ENCODE results near the gene UBE3C. TPM values are rescaled to one million over a fixed set of nuclear protein-coding genes. Genes with fewer than 3 reads are reported as not detected.

The UBE3C gene
- total and polyA plus RNA-seq, 2 experiments from 2014 or later, result 30.8 to 92.7 TPM

DNA sequence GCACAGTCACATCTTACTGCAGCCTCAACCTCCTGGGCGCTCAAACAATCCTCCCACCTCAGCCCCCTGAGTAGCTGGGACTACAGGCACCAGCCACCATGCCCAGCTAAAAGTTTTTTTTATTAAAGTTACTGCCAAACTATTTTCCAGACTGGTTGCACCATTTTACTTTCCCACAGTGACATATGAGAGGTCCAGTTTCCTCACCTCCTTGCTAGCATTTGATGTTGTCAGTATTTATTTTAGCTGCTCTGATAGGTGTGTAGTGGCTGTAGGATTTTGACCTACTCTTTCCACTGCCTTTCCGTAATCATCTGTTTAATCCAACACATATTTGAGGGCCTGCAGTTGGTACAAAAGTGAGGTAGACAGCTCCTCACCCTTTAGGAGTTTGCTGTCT lies 5.4 kb upstream of the UBE3C start:
- in situ Hi-C loops (cut with MboI), result no loop called here
- TF ChIP-seq EZH2phosphoT487 (IDR thresholded peaks at IDR 0.05; ENCODE audit: insufficient read depth, low read depth), result no peak
- TF ChIP-seq EZH2 (IDR thresholded peaks at IDR 0.05; ENCODE audit: insufficient read depth, poor library complexity, severe bottlenecking), result no peak
- Histone ChIP-seq H3K27ac (no peak overlapping the region), H3K4me2 (ENCODE audit: unreplicated experiment) (no peak overlapping the region), H3K9me3 (ENCODE audit: low read depth) (no peaks in the 10 kb centered on the region), H3K4me3 (no peak overlapping the region), H2AFZ (no peak overlapping the region), H4K20me1 (ENCODE audit: insufficient read depth) (no peaks in the 10 kb centered on the region), H3F3A (ENCODE audit: insufficient read depth) (peaks cover 6% of the 10 kb centered on the region), H3K79me2 (ENCODE audit: insufficient read depth) (no peaks in the 10 kb centered on the region), H3K36me3 (ENCODE audit: low read depth) (no peaks in the 10 kb centered on the region), H3K9me2 (ENCODE audit: insufficient read depth) (no peaks in the 10 kb centered on the region), H3K4me1 (ENCODE audit: insufficient read depth) (0 out of 2 replicates have a peak, but pooled peaks cover 7% of the 10 kb centered on the region), H3K27me3 (replicated peaks; ENCODE audit: insufficient read depth) (peaks cover 4% of the 10 kb centered on the region; the same call in 1 of the 2 replicates), H3K9ac (no peak overlapping the region)
- no peak for DNase-seq
- WGBS, 2 experiments (ENCODE audit: low coverage in 1 of 2, low lambda C conversion rate in 2 of 2, missing lambda C conversion rate in 2 of 2), result 25 to 38% methylated on average over 2 of the region's 2 CpGs

DNA sequence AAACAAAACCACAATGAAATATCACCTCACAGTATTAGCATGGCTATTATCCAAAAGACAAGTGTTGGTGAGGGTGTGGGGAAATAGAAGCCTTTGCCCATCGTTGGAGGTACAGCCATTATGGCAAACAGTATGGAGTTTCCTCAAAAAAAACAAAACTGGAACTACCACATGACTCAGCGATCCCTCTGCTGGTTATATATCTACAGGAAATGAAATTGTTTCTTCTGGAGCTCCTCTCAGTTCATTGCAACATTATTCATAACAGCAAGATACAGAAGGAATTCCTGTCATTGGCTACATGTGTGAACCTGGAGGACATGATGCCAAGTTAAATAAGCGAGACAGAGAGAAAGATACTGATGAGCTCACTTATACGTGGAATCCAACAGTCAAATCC lies 2.4 kb upstream of the UBE3C start:
- Histone ChIP-seq H3K9me3 (ENCODE audit: low read depth) (no peaks in the 10 kb centered on the region), H3K4me1 (ENCODE audit: insufficient read depth) (peaks cover 19% of the 10 kb centered on the region; the same call in 1 of the 2 replicates), H3K9me2 (ENCODE audit: insufficient read depth) (no peaks in the 10 kb centered on the region), H2AFZ (peak overlapping the region; percentile 77), H3K27me3 (replicated peaks; ENCODE audit: insufficient read depth) (no peaks in the 10 kb centered on the region), H3F3A (ENCODE audit: insufficient read depth) (peaks cover 12% of the 10 kb centered on the region), H3K79me2 (ENCODE audit: insufficient read depth) (peaks cover 22% of the 10 kb centered on the region), H3K36me3 (ENCODE audit: low read depth) (no peaks in the 10 kb centered on the region), H3K4me2 (ENCODE audit: unreplicated experiment) (peak overlapping the region; percentile 66), H3K9ac (no peak overlapping the region), H3K4me3 (peak overlapping the region; percentile 45; the same call in 1 of the 2 replicates), H3K27ac (peak overlapping the region; percentile 35), H4K20me1 (ENCODE audit: insufficient read depth) (peaks cover 8% of the 10 kb centered on the region)
- in situ Hi-C loops (cut with MboI), result no loop called here
- 7 to 10% methylated on average over 4 of the region's 4 CpGs for WGBS, 2 experiments (ENCODE audit: low coverage in 1 of 2, low lambda C conversion rate in 2 of 2, missing lambda C conversion rate in 2 of 2)
- DNase-seq, result peak; percentile 90
- TF ChIP-seq EZH2 (IDR thresholded peaks at IDR 0.05; ENCODE audit: insufficient read depth, poor library complexity, severe bottlenecking), result no peak

DNA sequence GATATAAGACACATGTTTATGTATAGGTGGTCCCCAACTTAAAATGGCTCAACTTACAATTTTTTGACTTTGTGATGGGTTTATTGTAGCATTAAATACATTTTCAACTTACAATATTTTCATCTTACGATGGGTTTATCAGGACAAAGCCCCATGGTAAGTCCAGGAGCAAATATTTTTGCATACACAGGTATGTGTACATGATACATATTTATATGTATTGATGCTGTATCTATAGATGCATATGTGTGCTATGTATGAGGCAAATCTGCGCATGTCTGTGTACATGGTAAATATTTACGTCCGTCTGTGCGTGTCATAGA lies 664 bp upstream of the UBE3C start:
- peaks cover 19% of the 10 kb centered on the region; the same call in 1 of the 2 replicates for H3K4me1 ChIP-seq (ENCODE audit: insufficient read depth)
- in situ Hi-C loops (cut with MboI), result no loop called here
- no peaks in the 10 kb centered on the region for H3K9me2 ChIP-seq (ENCODE audit: insufficient read depth)
- H2AFZ ChIP-seq, result peak overlapping the region; percentile 81
- peak overlapping the region; percentile 78 for H3K4me2 ChIP-seq (ENCODE audit: unreplicated experiment)
- H3K27me3 ChIP-seq (replicated peaks; ENCODE audit: insufficient read depth), result no peaks in the 10 kb centered on the region
- peak overlapping the region; percentile 74 for H3K4me3 ChIP-seq
- no peak for TF ChIP-seq EZH2 (IDR thresholded peaks at IDR 0.05; ENCODE audit: insufficient read depth, poor library complexity, severe bottlenecking)
- no peak for TF ChIP-seq EZH2phosphoT487 (IDR thresholded peaks at IDR 0.05; ENCODE audit: insufficient read depth, low read depth)
- H3F3A ChIP-seq (ENCODE audit: insufficient read depth), result peaks cover 12% of the 10 kb centered on the region
- H3K79me2 ChIP-seq (ENCODE audit: insufficient read depth), result peaks cover 39% of the 10 kb centered on the region
- H3K9ac ChIP-seq, result peak overlapping the region; percentile 81
- no peaks in the 10 kb centered on the region for H3K36me3 ChIP-seq (ENCODE audit: low read depth)
- H3K9me3 ChIP-seq (ENCODE audit: low read depth), result no peaks in the 10 kb centered on the region
- peak overlapping the region; percentile 85 for H3K27ac ChIP-seq
- peaks cover 17% of the 10 kb centered on the region for H4K20me1 ChIP-seq (ENCODE audit: insufficient read depth)
- DNase-seq, result no peak
- WGBS, 2 experiments (ENCODE audit: low coverage in 1 of 2, low lambda C conversion rate in 2 of 2, missing lambda C conversion rate in 2 of 2), result 11 to 12% methylated on average over 5 of the region's 5 CpGs

DNA sequence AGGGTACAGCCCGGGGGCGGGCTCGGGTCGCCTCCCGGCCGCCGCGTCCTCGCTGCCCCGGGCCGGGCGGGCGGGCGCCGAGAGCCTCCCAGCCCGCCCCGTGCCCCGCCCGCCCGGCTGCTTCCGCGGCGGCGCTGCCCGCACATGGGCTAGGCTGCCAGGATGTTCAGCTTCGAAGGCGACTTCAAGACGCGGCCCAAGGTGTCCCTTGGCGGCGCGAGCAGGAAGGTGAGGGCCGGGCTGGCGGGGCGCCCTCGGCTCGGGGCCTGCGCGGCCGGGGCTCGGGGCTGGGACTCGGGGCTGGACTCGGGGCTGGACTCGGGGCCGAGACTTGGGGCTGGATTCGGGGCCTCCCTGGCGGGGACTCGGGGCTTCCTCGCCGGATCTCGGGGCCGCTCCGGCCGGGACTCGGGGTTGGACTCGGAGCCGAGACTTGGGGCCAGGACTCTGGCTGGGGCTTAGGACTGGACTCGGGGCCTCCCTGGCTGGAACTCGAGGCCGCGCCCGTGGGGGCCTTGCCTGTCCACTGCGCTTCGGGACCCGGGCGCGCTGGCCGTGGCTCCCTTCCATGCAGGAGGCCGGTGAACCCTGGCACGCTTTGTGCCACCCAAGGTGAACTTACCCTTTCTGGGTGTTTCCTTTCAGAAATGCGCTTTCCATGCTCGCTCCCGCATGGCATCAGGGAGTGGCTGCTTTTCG lies 534 bp downstream of the UBE3C start:
- peak overlapping the region; percentile 89 for H3K4me2 ChIP-seq (ENCODE audit: unreplicated experiment)
- no peaks in the 10 kb centered on the region for H3K36me3 ChIP-seq (ENCODE audit: low read depth)
- H3K27ac ChIP-seq, result peak overlapping the region; percentile 75
- peak overlapping the region; percentile 75 for H2AFZ ChIP-seq
- peaks cover 19% of the 10 kb centered on the region; the same call in 1 of the 2 replicates for H3K4me1 ChIP-seq (ENCODE audit: insufficient read depth)
- no peaks in the 10 kb centered on the region for H3K9me2 ChIP-seq (ENCODE audit: insufficient read depth)
- TF ChIP-seq EZH2 (IDR thresholded peaks at IDR 0.05; ENCODE audit: insufficient read depth, poor library complexity, severe bottlenecking), result no peak
- TF ChIP-seq EZH2phosphoT487 (IDR thresholded peaks at IDR 0.05; ENCODE audit: insufficient read depth, low read depth), result no peak
- H3K4me3 ChIP-seq, result peak overlapping the region; percentile 98
- no peaks in the 10 kb centered on the region for H3K9me3 ChIP-seq (ENCODE audit: low read depth)
- H3K79me2 ChIP-seq (ENCODE audit: insufficient read depth), result peaks cover 51% of the 10 kb centered on the region
- peaks cover 12% of the 10 kb centered on the region for H3F3A ChIP-seq (ENCODE audit: insufficient read depth)
- peak overlapping the region; percentile 94 for H3K9ac ChIP-seq
- no peaks in the 10 kb centered on the region for H3K27me3 ChIP-seq (replicated peaks; ENCODE audit: insufficient read depth)
- DNase-seq, result peak; percentile 80
- H4K20me1 ChIP-seq (ENCODE audit: insufficient read depth), result peaks cover 22% of the 10 kb centered on the region
- 0 to 2% methylated on average over 29 to 45 of the region's 74 CpGs for WGBS, 2 experiments (ENCODE audit: low coverage in 1 of 2, low lambda C conversion rate in 2 of 2, missing lambda C conversion rate in 2 of 2)
- in situ Hi-C loops (cut with MboI), result no loop called here
